ENCODE data around the gene PPT1. TPM values are rescaled to one million over a fixed set of nuclear protein-coding genes. Genes with fewer than 3 reads are reported as not detected.
"Not testable (repeated sequence)": the region's sequence is repeated elsewhere in the genome, so short reads cannot be mapped to it uniquely, and the experiment has no call there.

PPT1 gene
- total and polyA plus RNA-seq, 2 experiments from 2014 or later = 64.2 to 78.0 TPM

- no peaks in the 10 kb centered on the region for H3K9me2 ChIP-seq (replicated peaks; ENCODE audit: insufficient read depth)
- H3K4me2 ChIP-seq = no peak overlapping the region
- H4K20me1 ChIP-seq (ENCODE audit: insufficient read depth, poor library complexity, severe bottlenecking) = no peaks in the 10 kb centered on the region
- H3K27me3 ChIP-seq = no peaks in the 10 kb centered on the region
- H3K9me3 ChIP-seq (ENCODE audit: low read depth) = no peaks in the 10 kb centered on the region
- TF ChIP-seq EZH2 (IDR thresholded peaks at IDR 0.05; ENCODE audit: borderline replicate concordance) (no peak), EZH2phosphoT487 (IDR thresholded peaks at IDR 0.05; ENCODE audit: low read depth, severe bottlenecking, unreplicated experiment) (no peak)
- TF ChIP-seq, protein P1, sequence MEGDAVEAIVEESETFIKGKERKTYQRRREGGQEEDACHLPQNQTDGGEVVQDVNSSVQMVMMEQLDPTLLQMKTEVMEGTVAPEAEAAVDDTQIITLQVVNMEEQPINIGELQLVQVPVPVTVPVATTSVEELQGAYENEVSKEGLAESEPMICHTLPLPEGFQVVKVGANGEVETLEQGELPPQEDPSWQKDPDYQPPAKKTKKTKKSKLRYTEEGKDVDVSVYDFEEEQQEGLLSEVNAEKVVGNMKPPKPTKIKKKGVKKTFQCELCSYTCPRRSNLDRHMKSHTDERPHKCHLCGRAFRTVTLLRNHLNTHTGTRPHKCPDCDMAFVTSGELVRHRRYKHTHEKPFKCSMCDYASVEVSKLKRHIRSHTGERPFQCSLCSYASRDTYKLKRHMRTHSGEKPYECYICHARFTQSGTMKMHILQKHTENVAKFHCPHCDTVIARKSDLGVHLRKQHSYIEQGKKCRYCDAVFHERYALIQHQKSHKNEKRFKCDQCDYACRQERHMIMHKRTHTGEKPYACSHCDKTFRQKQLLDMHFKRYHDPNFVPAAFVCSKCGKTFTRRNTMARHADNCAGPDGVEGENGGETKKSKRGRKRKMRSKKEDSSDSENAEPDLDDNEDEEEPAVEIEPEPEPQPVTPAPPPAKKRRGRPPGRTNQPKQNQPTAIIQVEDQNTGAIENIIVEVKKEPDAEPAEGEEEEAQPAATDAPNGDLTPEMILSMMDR (IDR thresholded peaks at IDR 0.05; ENCODE audit: poor library complexity) = no peak
- peaks cover 3% of the 10 kb centered on the region for H3K79me2 ChIP-seq
- H2AFZ ChIP-seq = no peak overlapping the region
- H3K27ac ChIP-seq = no peak overlapping the region
- H3K4me1 ChIP-seq (ENCODE audit: insufficient read depth) = no peaks in the 10 kb centered on the region
- WGBS (ENCODE audit: low lambda C conversion rate, missing lambda C conversion rate) = 89% methylated on average over 5 of the region's 5 CpGs
- no peak for DNase-seq (ENCODE audit: low spot score)
- no peak overlapping the region for H3K4me3 ChIP-seq
- no peaks in the 10 kb centered on the region for H3K36me3 ChIP-seq (replicated peaks; ENCODE audit: insufficient read depth, low read depth)
Measured at GRCh38 chr1:40090652-40091355, 6.2 kb downstream of the PPT1 start.

DNA sequence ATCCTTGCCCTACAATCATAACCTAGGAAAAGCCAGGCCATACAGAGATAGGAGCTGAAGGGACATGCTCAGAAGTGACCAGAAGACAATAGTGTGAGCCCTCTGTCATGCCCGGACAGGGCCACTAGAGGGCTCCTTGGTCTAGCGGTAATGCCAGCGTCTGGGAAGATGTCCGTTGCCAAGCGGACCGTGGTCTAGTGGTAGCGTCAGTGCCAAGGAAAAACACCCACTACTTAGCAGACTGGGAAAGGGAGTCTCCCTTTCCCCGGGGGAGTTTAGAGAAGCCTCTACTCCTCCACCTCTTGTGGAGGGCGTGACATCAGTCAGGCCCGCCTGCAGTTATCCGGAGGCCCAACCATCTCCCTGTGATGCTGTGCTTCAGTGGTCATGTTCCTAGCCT, 12.3 kb downstream of the PPT1 start:
- H3K4me1 ChIP-seq (ENCODE audit: insufficient read depth); H4K20me1 ChIP-seq (ENCODE audit: insufficient read depth, poor library complexity, severe bottlenecking); H3K27ac ChIP-seq; H3K4me2 ChIP-seq; H3K36me3 ChIP-seq (replicated peaks; ENCODE audit: insufficient read depth, low read depth); H3K9me3 ChIP-seq (ENCODE audit: low read depth); H3K79me2 ChIP-seq; H3K9me2 ChIP-seq (replicated peaks; ENCODE audit: insufficient read depth); H3K27me3 ChIP-seq; H2AFZ ChIP-seq; H3K4me3 ChIP-seq: not testable (repeated sequence)
- TF ChIP-seq, protein P1 (IDR thresholded peaks at IDR 0.05; ENCODE audit: poor library complexity) = peak; percentile 69
- WGBS (ENCODE audit: low lambda C conversion rate, missing lambda C conversion rate) = 23% methylated on average over 11 of the region's 11 CpGs
- DNase-seq (ENCODE audit: low spot score) = peak; percentile 60

- Histone ChIP-seq H2AFZ (no peak overlapping the region), H3K9me3 (ENCODE audit: low read depth) (no peaks in the 10 kb centered on the region), H3K9me2 (replicated peaks; ENCODE audit: insufficient read depth) (no peaks in the 10 kb centered on the region), H3K27ac (no peak overlapping the region), H3K4me3 (no peak overlapping the region), H3K4me2 (no peak overlapping the region), H3K79me2 (no peaks in the 10 kb centered on the region), H3K36me3 (replicated peaks; ENCODE audit: insufficient read depth, low read depth) (no peaks in the 10 kb centered on the region), H3K4me1 (ENCODE audit: insufficient read depth) (no peaks in the 10 kb centered on the region), H3K27me3 (no peaks in the 10 kb centered on the region), H4K20me1 (ENCODE audit: insufficient read depth, poor library complexity, severe bottlenecking) (no peaks in the 10 kb centered on the region)
- TF ChIP-seq, protein P1 (IDR thresholded peaks at IDR 0.05; ENCODE audit: poor library complexity) = no peak
- TF ChIP-seq EZH2 (IDR thresholded peaks at IDR 0.05; ENCODE audit: borderline replicate concordance) (no peak), EZH2phosphoT487 (IDR thresholded peaks at IDR 0.05; ENCODE audit: low read depth, severe bottlenecking, unreplicated experiment) (no peak)
- 72% methylated on average over 7 of the region's 7 CpGs for WGBS (ENCODE audit: low lambda C conversion rate, missing lambda C conversion rate)
- no peak for DNase-seq (ENCODE audit: low spot score)
Measured at GRCh38 chr1:40081871-40082270, 15.2 kb downstream of the PPT1 start.
